Fibroblast of mammary gland (primary cell): ENCODE results near the gene CNTNAP1.

Experiments used
- DNase-seq: peaks from one replicate; pipeline ENCODE4 v3.0.0-alpha.2; 2010; ENCODE audit warnings: low read depth
- H3K4me3 ChIP-seq: 2 replicates; pipeline ENCODE4 v1.5.1; 2011; ENCODE audit warnings: low read depth, mild to moderate bottlenecking, low read length, moderate library complexity; ENCODE audit not compliant: control insufficient read depth
- TF ChIP-seq, protein P1 (sequence below): conservative IDR thresholded peaks from 2 replicates; pipeline ENCODE4 v1.5.1; 2011; ENCODE audit warnings: low read depth, low read length, inconsistent platforms; ENCODE audit not compliant: control insufficient read depth, insufficient read depth

Gene CNTNAP1

DNA sequence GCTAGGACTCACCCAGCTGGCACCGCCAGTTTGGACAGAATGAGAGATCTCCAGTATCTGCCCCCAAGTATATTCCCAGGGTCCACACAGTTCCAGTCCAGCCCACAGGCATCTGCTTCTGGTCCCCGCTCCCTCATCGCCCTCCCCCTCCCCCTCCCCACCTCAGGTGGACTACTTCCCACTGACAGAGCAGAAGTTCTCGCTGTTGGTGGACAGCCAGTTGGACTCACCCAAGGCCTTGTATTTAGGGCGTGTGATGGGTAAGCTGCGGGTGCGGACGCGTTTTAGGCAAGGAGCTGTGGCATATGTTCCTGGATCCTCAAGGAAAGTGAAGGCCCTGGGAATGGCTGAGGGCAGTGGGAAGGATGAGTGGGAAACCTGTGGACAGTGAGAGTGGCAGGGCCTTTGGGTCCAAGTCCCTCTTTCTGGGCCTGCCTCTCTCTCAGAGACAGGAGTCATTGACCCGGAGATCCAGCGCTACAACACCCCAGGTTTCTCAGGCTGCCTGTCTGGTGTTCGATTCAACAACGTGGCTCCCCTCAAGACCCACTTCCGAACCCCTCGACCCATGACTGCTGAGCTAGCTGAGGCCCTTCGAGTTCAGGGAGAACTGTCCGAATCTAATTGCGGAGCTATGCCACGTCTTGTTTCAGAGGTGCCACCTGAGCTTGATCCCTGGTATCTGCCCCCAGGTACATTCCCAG lies 14.9 kb downstream of the CNTNAP1 start:
- H3K4me3 ChIP-seq = no peak overlapping the region
- no peak for DNase-seq
- TF ChIP-seq, protein P1, sequence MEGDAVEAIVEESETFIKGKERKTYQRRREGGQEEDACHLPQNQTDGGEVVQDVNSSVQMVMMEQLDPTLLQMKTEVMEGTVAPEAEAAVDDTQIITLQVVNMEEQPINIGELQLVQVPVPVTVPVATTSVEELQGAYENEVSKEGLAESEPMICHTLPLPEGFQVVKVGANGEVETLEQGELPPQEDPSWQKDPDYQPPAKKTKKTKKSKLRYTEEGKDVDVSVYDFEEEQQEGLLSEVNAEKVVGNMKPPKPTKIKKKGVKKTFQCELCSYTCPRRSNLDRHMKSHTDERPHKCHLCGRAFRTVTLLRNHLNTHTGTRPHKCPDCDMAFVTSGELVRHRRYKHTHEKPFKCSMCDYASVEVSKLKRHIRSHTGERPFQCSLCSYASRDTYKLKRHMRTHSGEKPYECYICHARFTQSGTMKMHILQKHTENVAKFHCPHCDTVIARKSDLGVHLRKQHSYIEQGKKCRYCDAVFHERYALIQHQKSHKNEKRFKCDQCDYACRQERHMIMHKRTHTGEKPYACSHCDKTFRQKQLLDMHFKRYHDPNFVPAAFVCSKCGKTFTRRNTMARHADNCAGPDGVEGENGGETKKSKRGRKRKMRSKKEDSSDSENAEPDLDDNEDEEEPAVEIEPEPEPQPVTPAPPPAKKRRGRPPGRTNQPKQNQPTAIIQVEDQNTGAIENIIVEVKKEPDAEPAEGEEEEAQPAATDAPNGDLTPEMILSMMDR = no peak

DNA sequence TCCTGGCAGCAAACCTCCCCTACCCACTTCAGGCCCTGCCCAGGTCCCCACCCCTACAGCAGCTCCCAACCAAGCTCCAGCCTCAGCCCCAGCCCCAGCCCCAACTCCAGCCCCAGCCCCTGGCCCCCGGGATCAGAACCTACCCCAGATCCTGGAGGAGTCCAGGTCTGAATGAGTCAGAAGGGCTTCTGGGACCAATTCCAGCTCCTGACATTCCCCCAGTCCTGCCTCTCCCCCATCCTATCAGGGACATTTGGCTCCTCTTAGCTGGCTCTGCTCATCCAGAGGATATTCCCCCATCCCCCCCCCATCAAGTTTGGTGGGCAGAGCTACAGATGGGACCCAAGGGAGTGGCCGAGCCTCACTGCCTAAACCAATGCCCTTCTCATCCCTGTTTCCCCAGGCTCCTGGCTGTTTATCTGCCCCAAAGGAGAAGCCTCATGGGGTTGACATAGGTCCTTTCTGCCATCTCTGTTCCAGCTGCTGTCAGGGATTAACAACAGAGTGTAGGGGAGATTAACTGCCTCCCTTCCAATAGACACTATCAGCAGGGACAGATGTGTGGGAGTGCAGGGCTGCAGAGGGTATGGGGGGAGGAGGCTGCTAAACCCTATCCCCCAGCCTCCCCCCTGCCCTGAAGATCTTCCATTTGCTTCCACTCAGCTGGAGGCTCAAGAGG lies 16.5 kb downstream of the CNTNAP1 start:
- peak; percentile 92 for DNase-seq
- TF ChIP-seq, protein P1 = no peak
- no peak overlapping the region for H3K4me3 ChIP-seq

DNA sequence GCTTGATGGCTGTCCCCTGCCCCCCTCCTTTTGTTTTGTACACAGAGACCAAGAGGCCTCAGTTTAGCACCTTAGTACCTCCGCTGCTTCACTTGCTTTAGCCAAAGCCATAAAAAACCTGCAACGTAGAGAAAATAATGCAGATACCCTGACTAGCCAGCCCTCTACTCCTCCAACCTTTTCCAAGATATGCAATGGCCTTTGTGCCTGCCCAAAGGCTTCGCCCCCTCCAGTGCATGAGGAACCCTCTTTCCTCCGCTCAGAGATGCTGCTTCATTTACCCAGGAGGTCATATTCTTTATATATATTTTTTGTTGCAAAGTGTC lies 17.0 kb downstream of the CNTNAP1 start:
- no peak overlapping the region for H3K4me3 ChIP-seq
- TF ChIP-seq, protein P1 = no peak
- no peak for DNase-seq

DNA sequence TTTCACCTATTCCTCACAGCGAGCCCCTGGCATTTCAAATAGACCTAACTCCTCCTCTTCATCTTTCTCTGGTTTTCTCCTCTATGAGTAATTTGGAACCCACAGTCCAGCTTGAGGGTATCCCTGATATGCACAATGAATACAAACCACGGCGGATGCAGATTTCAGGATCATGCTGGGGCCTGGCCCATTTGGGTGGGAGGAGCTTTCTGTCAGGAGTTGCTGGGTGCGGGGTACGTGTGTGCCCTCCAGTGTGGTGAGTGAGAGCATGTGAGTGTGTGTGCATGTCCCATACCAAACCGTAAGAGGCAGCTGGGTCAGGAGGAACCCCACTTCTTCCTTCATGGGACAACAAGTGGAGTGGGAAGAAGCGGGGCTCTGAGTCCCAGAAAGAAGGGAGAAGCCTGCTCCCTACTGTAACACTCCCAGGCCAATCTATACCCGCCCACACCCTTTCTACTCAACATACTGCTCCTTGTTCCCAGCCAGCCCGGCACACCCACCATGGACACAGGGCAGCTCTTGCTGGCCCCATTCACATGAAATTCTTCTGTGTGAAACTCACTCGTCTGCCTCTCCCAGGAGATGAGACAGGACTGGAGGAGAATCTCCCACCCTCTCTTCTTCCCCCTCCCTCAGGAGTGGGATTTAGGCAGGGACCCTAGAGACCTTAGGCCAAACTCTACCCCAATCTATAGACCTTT lies 18.4 kb downstream of the CNTNAP1 start:
- no peak overlapping the region for H3K4me3 ChIP-seq
- no peak for DNase-seq
- TF ChIP-seq, protein P1 = no peak

DNA sequence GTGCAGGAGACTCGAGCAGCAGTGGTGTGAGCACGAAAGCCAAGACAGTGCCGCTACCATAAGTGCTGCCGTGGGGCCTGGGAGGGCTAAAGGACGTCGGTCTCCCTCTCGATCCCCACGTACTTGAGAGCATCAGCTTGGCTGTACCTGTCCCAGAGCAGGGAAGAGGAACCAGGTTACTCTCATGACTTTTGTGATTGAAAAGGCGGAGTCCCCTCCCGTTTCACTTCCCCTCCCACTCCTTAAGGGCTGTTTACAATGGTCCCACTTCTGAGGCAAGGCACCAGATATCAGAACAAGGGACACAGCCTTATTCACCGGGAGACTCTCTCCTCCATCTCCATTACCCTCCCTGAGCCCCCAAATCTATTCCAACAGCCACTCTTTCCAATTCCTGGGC lies 20.1 kb downstream of the CNTNAP1 start:
- TF ChIP-seq, protein P1 = no peak
- H3K4me3 ChIP-seq = no peak overlapping the region
- DNase-seq = no peak

DNA sequence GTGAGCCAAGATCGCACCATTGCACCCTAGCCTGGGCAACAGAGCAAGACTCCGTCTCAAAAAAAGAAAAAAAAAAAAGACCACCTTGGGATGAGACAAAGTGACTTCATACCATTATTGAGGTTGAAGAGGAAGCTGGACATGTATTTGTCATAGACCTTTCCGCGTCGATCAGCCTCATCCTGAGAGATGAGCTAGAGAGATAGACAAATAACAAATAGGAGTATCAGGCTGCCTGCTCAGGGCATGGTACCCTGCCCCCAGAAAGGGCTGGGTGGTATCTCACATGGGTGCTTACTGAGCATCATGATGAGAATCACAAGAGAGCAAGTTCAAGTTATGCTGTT lies 22.1 kb downstream of the CNTNAP1 start:
- DNase-seq = no peak
- TF ChIP-seq, protein P1 = no peak
- H3K4me3 ChIP-seq = no peak overlapping the region
